GM12891 (cell line): ENCODE data around the gene CHST8.

Source experiments
- POLR2A ChIP-seq: IDR thresholded peaks from 2 replicates; pipeline ENCODE4 v1.6.1; 2011; ENCODE audit warnings: low read depth, low read length, control low read depth
- POLR2AphosphoS5 ChIP-seq: IDR thresholded peaks from 2 replicates; pipeline ENCODE4 v1.6.1; 2011; ENCODE audit warnings: low read depth, low read length, control low read depth
- SPI1 ChIP-seq: IDR thresholded peaks from 2 replicates; pipeline ENCODE4 v1.6.1; 2011; ENCODE audit warnings: low read depth, low read length, control low read depth

GRCh38 chr19:33702606-33703437, 81.1 kb downstream of the CHST8 start:
- TF ChIP-seq POLR2A, result no peak
- no peak for TF ChIP-seq POLR2AphosphoS5
- TF ChIP-seq SPI1, result no peak
